Psoas muscle (tissue), 8 donors: ENCODE results near the gene TMEM72. TPM values are rescaled to one million over a fixed set of nuclear protein-coding genes. Genes with fewer than 3 reads are reported as not detected.
"Not testable (repeated sequence)": the region's sequence is repeated elsewhere in the genome, so short reads cannot be mapped to it uniquely, and the experiment has no call there.

Experiments used
- ATAC-seq, 4 donors: fragments of 200-7000 bp; cut with Tn5 transposase; one replicate each; pipeline ENCODE4 v1.9.1; 2020; ENCODE audit warnings: moderate library complexity in 3 of 4, mild to moderate bottlenecking in 2 of 4
- DNase-seq, 2 donors: peaks; one replicate each; pipeline ENCODE4 v3.0.0-alpha.2; 2020
- H3K27ac ChIP-seq: fragments of 200-600 bp; one replicate; pipeline ENCODE4 v1.8.0; 2022
- H3K27me3 ChIP-seq, 3 donors: fragments of 200-600 bp in 1 of 3; one replicate each; pipeline versions ENCODE4 v1.6.1 to v1.8.0; 2013 to 2022; ENCODE audit warnings: low read length in 2 of 3, mild to moderate bottlenecking in 2 of 3, moderate library complexity in 1 of 3; ENCODE audit not compliant: insufficient read depth in 3 of 3
- H3K36me3 ChIP-seq, 2 donors: fragments of 200-600 bp in 1 of 2; one replicate each; pipeline versions ENCODE4 v1.6.1 to v1.8.0; 2013 to 2022; ENCODE audit warnings: low read depth in 1 of 2, mild to moderate bottlenecking in 1 of 2, moderate library complexity in 1 of 2; ENCODE audit not compliant: insufficient read depth in 1 of 2
- H3K4me1 ChIP-seq: fragments of 200-600 bp; one replicate; pipeline ENCODE4 v1.8.0; 2022
- H3K4me3 ChIP-seq: fragments of 200-600 bp; one replicate; pipeline ENCODE4 v1.8.0; 2022; ENCODE audit warnings: mild to moderate bottlenecking
- H3K9me3 ChIP-seq: fragments of 200-600 bp; one replicate; pipeline ENCODE4 v1.8.0; 2022
- CTCF ChIP-seq: fragments of 200-600 bp; IDR thresholded peaks from one replicate; pipeline ENCODE4 v1.8.0; 2022; ENCODE audit warnings: antibody characterized with exemption
- WGBS, 3 donors: extraction: QIAGEN DNeasy Blood & Tissue Kit; methylation state at CpG; one replicate each; pipeline versions ENCODE4 v1.1.6 to v1.1.7; 2013; 5-methylcytosine and 5-hydroxymethylcytosine counted together
- intact Hi-C, 2 donors: fragments of 100-400 bp; cut with DNase I; formaldehyde crosslinking; loops; one replicate each; pipeline versions ENCODE4 v1.11.0 to v1.14.2; 2022
- polyA plus RNA-seq, 3 donors: library from polyadenylated mRNA; stranded (reverse); fragments of 200-250 nt; gene quantifications; one replicate each; pipeline ENCODE4 v1.2.3, GENCODE V29; 2013
- total RNA-seq, 4 donors: library from RNA; stranded (reverse); fragmentation: NEBNext Ultra II Directional in 2 of 4; extraction: Animal tissue kit (Norgen Biotek cat#: 25700) in 2 of 4; gene quantifications; one replicate each; pipeline versions ENCODE4 v1.2.1 to v1.2.4, GENCODE V29; 2021 to 2023
- donor health status: healthy with polysubstance abuse.
- donor health status: DM: no; HTN: no; CAD: no; lungs with moderate emphysema.
- donor health status: Bipolar disorder and iron deficiency.
- donor health status: healthy.
- donor health status: DM: yes; HTN: yes; CAD: no.
- donor health status: DM: no; HTN: no; CAD: no.
- donor health status: DM: no; HTN: no; CAD: no.
- donor health status: DM: yes; HTN: yes; CAD: no.

TMEM72 gene
- total and polyA plus RNA-seq, 7 donors, result not detected

GRCh38 chr10:44864051-44864450 is 47.1 kb upstream of the TMEM72 start:
- Histone ChIP-seq H3K4me1 (no peaks in the 10 kb centered on the region), H3K36me3 (no peaks in the 10 kb centered on the region), H3K9me3 (no peaks in the 10 kb centered on the region), H3K27me3 (peaks cover 0 to 4% (median 2%) of the 10 kb centered on the region in 3 donors), H3K27ac (no peak overlapping the region), H3K4me3 (peak overlapping the region; percentile 63)
- DNase-seq, result peak in 1 of 2 donors; percentile 67
- peak in 3 of 4 donors; percentile 30 to 38 (median 32) for ATAC-seq
- no peak for TF ChIP-seq CTCF
- intact Hi-C loops, result loop anchor here (1.0 to 5.0 kb wide), 4 partner anchors 479 to 1193 kb away; partner anchors contain the start of gene CXCL12 (in 1 of the 2)
- 64 to 72% (median 66%) methylated on average over 17 of the region's 17 CpGs for WGBS, 3 donors

- Histone ChIP-seq H3K27me3 (peaks cover 0 to 4% (median 2%) of the 10 kb centered on the region in 3 donors), H3K4me1 (no peaks in the 10 kb centered on the region), H3K4me3 (peak overlapping the region; percentile 63), H3K27ac (no peak overlapping the region), H3K36me3 (no peaks in the 10 kb centered on the region), H3K9me3 (no peaks in the 10 kb centered on the region)
- ATAC-seq (peak; percentile 95 to 99 (median 98)), DNase-seq (peak; percentile 91 to 95)
- WGBS, 3 donors, result 1% methylated on average over 42 of the region's 42 CpGs
- peak; percentile 95 for TF ChIP-seq CTCF
- intact Hi-C loops, result loop anchor here (1.0 to 5.0 kb wide), 4 partner anchors 480 to 1193 kb away; partner anchors contain the start of gene CXCL12 (in 1 of the 2)
Measured at GRCh38 chr10:44864637-44865288, 46.4 kb upstream of the TMEM72 start.

GRCh38 chr10:44865289-44865671 is 45.9 kb upstream of the TMEM72 start:
- 43 to 61% (median 48%) methylated on average over 16 of the region's 16 CpGs for WGBS, 3 donors
- H3K4me3 ChIP-seq, result peak overlapping the region; percentile 63
- DNase-seq (peak; percentile 51 to 78), ATAC-seq (peak; percentile 10 to 41 (median 34))
- H3K9me3 ChIP-seq, result no peaks in the 10 kb centered on the region
- peaks cover 0 to 4% (median 2%) of the 10 kb centered on the region in 3 donors for H3K27me3 ChIP-seq
- intact Hi-C loops, result loop anchor here in 1 of 2 donors (2.0 kb wide), 1 partner anchor 480 kb away; the partner anchor contains the start of gene CXCL12
- no peak overlapping the region for H3K27ac ChIP-seq
- no peaks in the 10 kb centered on the region for H3K4me1 ChIP-seq
- no peak for TF ChIP-seq CTCF
- H3K36me3 ChIP-seq, result no peaks in the 10 kb centered on the region

GRCh38 chr10:44866367-44866766 is 44.8 kb upstream of the TMEM72 start:
- DNase-seq, result peak in 1 of 2 donors; percentile 4
- H3K9me3 ChIP-seq, intact Hi-C loops, H3K27ac ChIP-seq, H3K4me1 ChIP-seq, H3K36me3 ChIP-seq, H3K27me3 ChIP-seq, H3K4me3 ChIP-seq, ATAC-seq: not testable (repeated sequence)
- WGBS, 3 donors, result 95 to 97% (median 95%) methylated on average over 2 of the region's 2 CpGs

- Histone ChIP-seq H3K36me3 (no peaks in the 10 kb centered on the region), H3K4me1 (peaks cover 3% of the 10 kb centered on the region), H3K4me3 (no peak overlapping the region), H3K9me3 (no peaks in the 10 kb centered on the region), H3K27ac (no peak overlapping the region), H3K27me3 (no peaks in the 10 kb centered on the region)
- WGBS, 3 donors, result 77 to 92% (median 83%) methylated on average over 6 of the region's 6 CpGs
- TF ChIP-seq CTCF, result no peak
- ATAC-seq (no peak), DNase-seq (no peak)
- intact Hi-C loops, result no loop called here
Measured at GRCh38 chr10:44870031-44870430, 41.1 kb upstream of the TMEM72 start.
